ENCODE data around the gene BCL2L2.

- TF ChIP-seq, protein P1, sequence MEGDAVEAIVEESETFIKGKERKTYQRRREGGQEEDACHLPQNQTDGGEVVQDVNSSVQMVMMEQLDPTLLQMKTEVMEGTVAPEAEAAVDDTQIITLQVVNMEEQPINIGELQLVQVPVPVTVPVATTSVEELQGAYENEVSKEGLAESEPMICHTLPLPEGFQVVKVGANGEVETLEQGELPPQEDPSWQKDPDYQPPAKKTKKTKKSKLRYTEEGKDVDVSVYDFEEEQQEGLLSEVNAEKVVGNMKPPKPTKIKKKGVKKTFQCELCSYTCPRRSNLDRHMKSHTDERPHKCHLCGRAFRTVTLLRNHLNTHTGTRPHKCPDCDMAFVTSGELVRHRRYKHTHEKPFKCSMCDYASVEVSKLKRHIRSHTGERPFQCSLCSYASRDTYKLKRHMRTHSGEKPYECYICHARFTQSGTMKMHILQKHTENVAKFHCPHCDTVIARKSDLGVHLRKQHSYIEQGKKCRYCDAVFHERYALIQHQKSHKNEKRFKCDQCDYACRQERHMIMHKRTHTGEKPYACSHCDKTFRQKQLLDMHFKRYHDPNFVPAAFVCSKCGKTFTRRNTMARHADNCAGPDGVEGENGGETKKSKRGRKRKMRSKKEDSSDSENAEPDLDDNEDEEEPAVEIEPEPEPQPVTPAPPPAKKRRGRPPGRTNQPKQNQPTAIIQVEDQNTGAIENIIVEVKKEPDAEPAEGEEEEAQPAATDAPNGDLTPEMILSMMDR (IDR thresholded peaks at IDR 0.05; ENCODE audit: low read depth, low read length, poor library complexity, severe bottlenecking), result no peak
- no peak for TF ChIP-seq EZH2phosphoT487 (IDR thresholded peaks at IDR 0.05; ENCODE audit: borderline replicate concordance, low read length)
These were observed 50.6 kb downstream of the BCL2L2 start for GRCh38 chr14:23357261-23357660.
